GM12878 (cell line): ENCODE measurements around the gene SYNPR. TPM values are rescaled to one million over a fixed set of nuclear protein-coding genes. Genes with fewer than 3 reads are reported as not detected.

Experiments used
- ATAC-seq: fragments of 200-7000 bp; cut with Tn5 transposase; 3 replicates; pipeline ENCODE4 v1.9.1; 2020; ENCODE audit warnings: mild to moderate bottlenecking, moderate library complexity
- Bru-seq: library from RNA; stranded (reverse); fragments of 400-500 nt; gene quantifications from one replicate; lab custom pipeline; 2021; lab: Mats Ljungman, UMichigan
- BruChase-seq, 2 experiments: library from RNA; stranded (reverse); fragments of 400-500 nt; gene quantifications; one replicate each; lab custom pipeline; 2021; lab: Mats Ljungman, UMichigan
- BruUV-seq: library from RNA; stranded (reverse); fragments of 400-500 nt; replicated peaks from 2 replicates; lab custom pipeline; 2021; lab: Mats Ljungman, UMichigan
- CTCF ChIA-PET: fragments of 300-600 bp; sonication (Branson Sonifier 250); formaldehyde crosslinking; extraction: SDS; loops from one replicate; lab custom pipeline; 2021; ENCODE audit warnings: inconsistent platforms; lab: Yijun Ruan, JAX
- POLR2A ChIA-PET: fragments of 350-600 bp; formaldehyde crosslinking; extraction: SDS; loops from one replicate; lab custom pipeline; 2021; ENCODE audit warnings: inconsistent platforms; lab: Charles Lee
- RAD21 ChIA-PET: fragments of 300-600 bp; sonication (Branson Sonifier 250); formaldehyde crosslinking; loops from one replicate; lab custom pipeline; 2023; ENCODE audit warnings: antibody characterized with exemption; ENCODE audit not compliant: unreplicated experiment; lab: Charles Lee
- SMC1A ChIA-PET: fragments of 300-600 bp; sonication (Branson Sonifier 250); formaldehyde crosslinking; loops from one replicate; lab custom pipeline; 2023; ENCODE audit not compliant: unreplicated experiment, uncharacterized antibody; lab: Charles Lee
- DNase-seq: peaks from one replicate; pipeline ENCODE4 v3.0.0-alpha.2; 2011; ENCODE audit warnings: low read depth, low spot score
- FAIRE-seq: peaks from 3 replicates; lab custom pipeline; 2011; peaks lifted over from hg19 to GRCh38; lab: Jason Lieb, UNC
- H2AFZ ChIP-seq: 2 replicates; pipeline ENCODE4 v1.6.0; 2011; ENCODE audit warnings: low read depth, low read length, control low read depth; ENCODE audit not compliant: control insufficient read depth
- H3K27ac ChIP-seq: 2 replicates; pipeline ENCODE4 v1.5.1; 2011; ENCODE audit warnings: control low read depth; ENCODE audit not compliant: control insufficient read depth, insufficient read depth
- H3K27me3 ChIP-seq, 2 experiments: replicated peaks in 1 of 2; 2 replicates each; pipeline versions ENCODE4 v1.6.0 to v1.6.1; 2011; ENCODE audit warnings: low read length in 1 of 2; ENCODE audit not compliant: control insufficient read depth in 2 of 2, insufficient read depth in 2 of 2
- H3K36me3 ChIP-seq, 2 experiments: 2 replicates each; pipeline ENCODE4 v1.5.1; 2011; ENCODE audit warnings: low read length in 1 of 2; ENCODE audit not compliant: control insufficient read depth in 2 of 2, insufficient read depth in 2 of 2
- H3K4me1 ChIP-seq: 2 replicates; pipeline ENCODE4 v1.6.1; 2011; ENCODE audit warnings: mild to moderate bottlenecking, low read length, moderate library complexity, mixed read lengths; ENCODE audit not compliant: control insufficient read depth, insufficient read depth
- H3K4me2 ChIP-seq: 2 replicates; pipeline ENCODE4 v1.6.0; 2011; ENCODE audit warnings: control low read depth; ENCODE audit not compliant: control insufficient read depth, insufficient read depth
- H3K4me3 ChIP-seq: fragments of 200-600 bp; sonication (generic); 2 replicates; pipeline ENCODE4 v1.5.1; 2016
- H3K79me2 ChIP-seq: 2 replicates; pipeline ENCODE4 v1.6.0; 2011; ENCODE audit warnings: low read length; ENCODE audit not compliant: control insufficient read depth, insufficient read depth
- H3K9ac ChIP-seq: 2 replicates; pipeline ENCODE4 v1.8.0; 2011; ENCODE audit warnings: low read length, control low read depth, mixed read lengths; ENCODE audit not compliant: control insufficient read depth, insufficient read depth
- H3K9me3 ChIP-seq: replicated peaks from 3 replicates; pipeline ENCODE4 v1.5.1; 2011; ENCODE audit warnings: mild to moderate bottlenecking, low read length; ENCODE audit not compliant: control insufficient read depth, insufficient read depth
- H4K20me1 ChIP-seq: 2 replicates; pipeline ENCODE4 v1.6.0; 2011; ENCODE audit not compliant: control insufficient read depth, insufficient read depth
- ATF3 ChIP-seq: IDR thresholded peaks from 2 replicates; pipeline ENCODE4 v1.6.1; 2011; ENCODE audit warnings: low read depth, mild to moderate bottlenecking, low read length, moderate library complexity, borderline replicate concordance; ENCODE audit errors: extremely low read depth
- EED ChIP-seq: sonication (generic); IDR thresholded peaks from 2 replicates; pipeline ENCODE4 v1.6.1; 2016; ENCODE audit warnings: antibody characterized with exemption, low read depth
- HDAC6 ChIP-seq: fragments of 200-600 bp; sonication (generic); IDR thresholded peaks from one replicate; pipeline ENCODE4 v1.8.0; 2017; ENCODE audit warnings: antibody characterized with exemption; ENCODE audit not compliant: unreplicated experiment
- MXI1 ChIP-seq: fragments of 150-350 bp; IDR thresholded peaks from 2 replicates; pipeline ENCODE4 v1.6.1; 2011; ENCODE audit warnings: low read depth, mild to moderate bottlenecking, inconsistent platforms, low read length, improper control_type of control experiment
- SREBF2 ChIP-seq: IDR thresholded peaks from 2 replicates; pipeline ENCODE4 v1.6.1; 2012; ENCODE audit warnings: mild to moderate bottlenecking, low read length
- WGBS: methylation state at CpG from one replicate; pipeline ENCODE4 v1.1.6; 2016; ENCODE audit warnings: low lambda C conversion rate; ENCODE audit not compliant: insufficient replicate concordance, insufficient coverage; ENCODE audit errors: missing lambda C conversion rate; 5-methylcytosine and 5-hydroxymethylcytosine counted together
- in situ Hi-C: fragments of 300-500 bp; cut with MboI; formaldehyde crosslinking; loops from 9 replicates; pipeline ENCODE4 v1.14.3; 2018; ENCODE audit warnings: mixed read lengths
- intact Hi-C: fragments of 100-400 bp; cut with micrococcal nuclease; formaldehyde crosslinking; loops from one replicate; pipeline ENCODE4 v1.14.2; 2022; ENCODE audit not compliant: unreplicated experiment
- long read RNA-seq, 2 experiments: library from polyadenylated mRNA; unstranded; transcript quantifications; one replicate each; pipeline ENCODE4 v2.0.0, GENCODE V29; 2019 to 2020
- polyA minus RNA-seq, 3 experiments: library from RNA; depleted of rRNA, polyadenylated mRNA; stranded (reverse); fragments of >200 nt; gene quantifications; 2 replicates each; pipeline ENCODE4 v1.2.3, GENCODE V29; 2011
- polyA plus RNA-seq, 11 experiments: library from polyadenylated mRNA; depleted of rRNA in 4 of 11; unstranded in 6 of 11; stranded (reverse) in 5 of 11; fragments of >200 nt; fragmentation: Nextera tagmentation in 4 of 11; fragmentation: Illumina TruSeq in 1 of 11; extraction: Ambion mirVana in 4 of 11; extraction: Trizol in 1 of 11; gene quantifications; 1 replicate in 1 of 11; 2 replicates in 10 of 11; pipeline versions ENCODE4 v1.2.1 to v1.2.3, GENCODE V29; 2011 to 2016; ENCODE audit warnings: inconsistent platforms in 2 of 11, missing spikeins in 2 of 11, low read depth in 1 of 11
- total RNA-seq, 4 experiments: library from RNA; depleted of rRNA in 3 of 4; stranded (reverse); fragments of >200 nt in 3 of 4; fragmentation: Illumina TruSeq in 1 of 4; extraction: Trizol in 1 of 4; gene quantifications; 2 replicates each; pipeline versions ENCODE4 v1.2.1 to v1.2.3, GENCODE V29; 2013 to 2021

SYNPR gene
- total RNA-seq (2013; cell fraction: nucleolus; rRNA removed) = not detected in 2 replicates
- total RNA-seq (2014; rRNA removed) (not detected in 2 replicates), total RNA-seq (2014; rRNA removed; fragmentation: Illumina TruSeq; extraction: Trizol) (not detected in 2 replicates), total RNA-seq (2021) (not detected in 2 replicates), polyA plus RNA-seq (2011; rRNA removed) (not detected in 2 replicates), polyA plus RNA-seq (2014; fragmentation: Illumina TruSeq; extraction: Trizol) (not detected in 2 replicates), polyA plus RNA-seq (2014; fragmentation: Nextera tagmentation; extraction: Ambion mirVana) (not detected), polyA plus RNA-seq (2014; rRNA removed) (not detected in 2 replicates), polyA plus RNA-seq (2016; fragmentation: Nextera tagmentation; extraction: Ambion mirVana) (not detected), polyA minus RNA-seq (2011; rRNA and poly(A)+ RNA removed) (not detected in 2 replicates), Bru-seq, nascent RNA (percentile 0 among the genes with signal in this experiment), BruChase-seq, experiment 1, labeled RNA remaining after a 6-hour chase (percentile 0 among the genes with signal in this experiment), BruChase-seq, experiment 2, labeled RNA remaining after a 2-hour chase (percentile 1 among the genes with signal in this experiment)
- polyA plus RNA-seq (2011; ENCODE audit: low read depth) = not detected
- polyA plus RNA-seq (2011; cell fraction: cytosol; rRNA removed) = not detected in 2 replicates
- polyA plus RNA-seq (2011; cell fraction: nucleus; rRNA removed) = not detected in 2 replicates
- polyA plus RNA-seq (2012) = not detected in 2 replicates
- polyA minus RNA-seq (2011; cell fraction: cytosol; rRNA and poly(A)+ RNA removed) = not detected in 2 replicates
- polyA minus RNA-seq (2011; cell fraction: nucleus; rRNA and poly(A)+ RNA removed) = not detected in 2 replicates
- long read RNA-seq, experiment 1 = 0 reads
- long read RNA-seq, experiment 2, partial matches to known transcripts = 0 of 1 reads
- long read RNA-seq, experiment 2, other reads (novel, unspliced or antisense) = 1 of 1 reads

DNA sequence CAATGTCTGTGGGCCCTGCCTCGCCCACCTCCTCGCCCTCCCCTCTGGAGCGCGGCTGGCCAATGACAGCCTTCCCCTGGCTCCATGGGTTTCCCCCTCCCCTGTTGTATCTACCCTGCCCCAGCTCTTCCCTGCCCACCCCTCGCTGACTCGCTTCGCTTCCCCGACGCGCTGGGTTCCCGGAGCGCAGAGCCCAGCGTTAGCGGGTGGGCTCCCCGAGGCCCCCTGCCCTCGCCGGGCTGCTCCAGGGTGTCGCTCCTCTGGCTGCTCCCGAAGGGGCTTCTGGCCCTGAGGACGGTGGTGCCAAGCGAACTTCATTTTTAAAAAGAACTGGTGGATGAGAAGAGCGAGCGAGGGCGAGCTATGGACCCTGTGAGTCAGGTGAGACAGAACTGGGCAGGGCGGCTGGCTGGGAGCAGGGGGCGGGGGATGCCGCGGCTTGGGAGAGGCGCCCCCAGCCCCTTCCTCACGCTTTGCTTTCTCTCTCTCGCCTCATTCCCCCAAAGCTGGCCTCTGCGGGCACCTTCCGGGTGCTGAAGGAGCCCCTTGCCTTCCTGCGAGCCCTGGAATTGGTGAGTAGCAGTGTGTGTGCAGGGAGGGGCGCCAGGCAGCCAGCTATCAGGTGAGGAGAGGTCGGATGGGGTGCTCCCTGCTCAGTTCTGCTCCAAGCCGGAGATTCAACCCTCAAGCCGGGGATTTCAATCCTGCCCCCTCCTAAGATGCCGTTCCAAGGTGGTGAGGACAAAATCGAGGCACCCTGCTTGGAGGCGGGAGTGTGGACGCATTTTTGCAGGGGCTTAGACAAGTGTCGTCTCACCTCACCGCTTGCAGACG lies at the start of gene SYNPR:
Gene SYNPR, plus strand, starts transcription at position 138 of the 834 bp plus-strand sequence.
- H3K4me2 ChIP-seq = no peak within 1 kb of the TSS
- peaks cover 0 to 9% of the 10 kb centered on the region in 2 experiments for H3K27me3 ChIP-seq
- H4K20me1 ChIP-seq = no peaks in the 10 kb centered on the region
- no peak for FAIRE-seq
- BruUV-seq = no TSS peak
- in situ Hi-C loops (no loop called here), intact Hi-C loops (no loop called here)
- WGBS = 11% methylated on average over 36 of the region's 45 CpGs
- no peak within 1 kb of the TSS for H2AFZ ChIP-seq
- no peak within 1 kb of the TSS for H3K9ac ChIP-seq
- TF ChIP-seq ATF3 (no peak), MXI1 (no peak), HDAC6 (no peak), SREBF2 (no peak), EED (no peak)
- H3K9me3 ChIP-seq = no peaks in the 10 kb centered on the region
- ChIA-PET SMC1A (no interaction called here), POLR2A (no interaction called here), RAD21 (no interaction called here), CTCF (no interaction called here)
- DNase-seq = no peak
- no peak within 1 kb of the TSS for H3K4me3 ChIP-seq
- no peaks in the 10 kb centered on the region for H3K79me2 ChIP-seq
- H3K27ac ChIP-seq = no peak within 1 kb of the TSS
- no peaks in the 10 kb centered on the region for H3K4me1 ChIP-seq
- no peak for ATAC-seq
- no peaks in the 10 kb centered on the region for H3K36me3 ChIP-seq
